K562 (cell line): ENCODE data around the gene PHEX. TPM values are rescaled to one million over a fixed set of nuclear protein-coding genes. Genes with fewer than 3 reads are reported as not detected.

ENCODE experiments used
- ATAC-seq: fragments of 200-7000 bp; cut with Tn5 transposase; 3 replicates; pipeline ENCODE4 v1.9.1; 2020; ENCODE audit warnings: moderate library complexity
- BruUV-seq: library from RNA; stranded (reverse); fragments of 400-500 nt; replicated peaks from 2 replicates; lab custom pipeline; 2021; lab: Mats Ljungman, UMichigan
- CTCF ChIA-PET: fragments of 300-600 bp; formaldehyde crosslinking; extraction: SDS; loops from one replicate; lab custom pipeline; 2021; ENCODE audit warnings: low intra/inter-chr PET ratio; lab: Yijun Ruan, JAX
- POLR2A ChIA-PET: fragments of 300-600, 350-650 bp; sonication (Branson Sonifier 250); formaldehyde crosslinking; extraction: SDS; loops from one replicate; lab custom pipeline; 2021; ENCODE audit warnings: antibody characterized with exemption, inconsistent platforms; lab: Yijun Ruan, JAX
- DNase-seq, 4 experiments: peaks; one replicate each; pipeline versions ENCODE4 v3.0.0 to v3.0.0-alpha.2; 2011 to 2018; ENCODE audit warnings: low spot score in 3 of 4, mixed read lengths in 3 of 4; ENCODE audit errors: extremely low read depth in 1 of 4
- FAIRE-seq: peaks from 2 replicates; lab custom pipeline; 2011; peaks lifted over from hg19 to GRCh38; lab: Jason Lieb, UNC
- H2AFZ ChIP-seq: 2 replicates; pipeline ENCODE4 v1.6.0; 2011; ENCODE audit warnings: low read depth, low read length, control low read depth, inconsistent platforms
- H3K27ac ChIP-seq: fragments of 200-600 bp; 3 replicates; pipeline ENCODE4 v1.8.0; 2011; ENCODE audit warnings: low read depth, mild to moderate bottlenecking, control low read depth, inconsistent platforms, low read length, moderate library complexity, mixed read lengths; ENCODE audit errors: extremely low read depth
- H3K27me3 ChIP-seq, 2 experiments: fragments of 300-600 bp in 1 of 2; 2 replicates in 1 of 2; 3 replicates in 1 of 2; pipeline versions ENCODE4 v1.6.0 to v1.8.0; 2011; ENCODE audit warnings: inconsistent platforms in 2 of 2, low read length in 2 of 2, mild to moderate bottlenecking in 1 of 2, mixed read lengths in 1 of 2, moderate library complexity in 1 of 2; ENCODE audit not compliant: control insufficient read depth in 2 of 2, insufficient read depth in 2 of 2
- H3K36me3 ChIP-seq: fragments of 300-600 bp; 3 replicates; pipeline ENCODE4 v1.8.0; 2011; ENCODE audit warnings: mild to moderate bottlenecking, low read length, inconsistent platforms; ENCODE audit not compliant: control insufficient read depth, insufficient read depth
- H3K4me1 ChIP-seq, 2 experiments: fragments of 200-600 bp in 1 of 2; replicated peaks in 1 of 2; 2 replicates in 1 of 2; 3 replicates in 1 of 2; pipeline versions ENCODE4 v1.5.1 to v1.8.0; 2011; ENCODE audit warnings: inconsistent platforms in 2 of 2, low read length in 2 of 2, mild to moderate bottlenecking in 1 of 2, mixed read lengths in 1 of 2, moderate library complexity in 1 of 2; ENCODE audit not compliant: control insufficient read depth in 2 of 2, insufficient read depth in 2 of 2
- H3K4me2 ChIP-seq: 2 replicates; pipeline ENCODE4 v1.6.1; 2011; ENCODE audit warnings: low read length, control low read depth, inconsistent platforms, mixed read lengths; ENCODE audit not compliant: insufficient read depth
- H3K4me3 ChIP-seq: fragments of 200-600 bp; sonication (generic), shearing (Covaris generic); 2 replicates; pipeline ENCODE4 v1.5.1; 2016; ENCODE audit warnings: control low read depth, inconsistent platforms
- H3K79me2 ChIP-seq: fragments of 200-600 bp; 3 replicates; pipeline ENCODE4 v1.8.0; 2011; ENCODE audit warnings: low read length, inconsistent platforms; ENCODE audit not compliant: control insufficient read depth, insufficient read depth
- H3K9ac ChIP-seq, 2 experiments: 2 replicates each; pipeline versions ENCODE4 v1.6.0 to v1.6.1; 2011; ENCODE audit warnings: low read depth in 2 of 2, low read length in 2 of 2, control low read depth in 1 of 2, inconsistent platforms in 1 of 2, mild to moderate bottlenecking in 1 of 2, mixed read lengths in 1 of 2; ENCODE audit not compliant: insufficient read depth in 1 of 2
- H3K9me1 ChIP-seq: one replicate; pipeline ENCODE4 v1.6.0; 2011; ENCODE audit warnings: inconsistent platforms, mild to moderate bottlenecking, low read length, moderate library complexity; ENCODE audit not compliant: control insufficient read depth, insufficient read depth
- H3K9me3 ChIP-seq: replicated peaks from 2 replicates; pipeline ENCODE4 v1.5.1; 2011; ENCODE audit warnings: low read depth, low read length, inconsistent platforms; ENCODE audit not compliant: control insufficient read depth, insufficient read depth
- H4K20me1 ChIP-seq: replicated peaks from 2 replicates; pipeline ENCODE4 v1.6.1; 2011; ENCODE audit warnings: low read length, inconsistent platforms, mixed read lengths; ENCODE audit not compliant: control insufficient read depth, insufficient read depth
- BCOR ChIP-seq: fragments of 450-650 bp; IDR thresholded peaks from 2 replicates; pipeline ENCODE4 v1.6.1; 2016
- HEY1 ChIP-seq: fragments of 250-450 bp; sonication (Bioruptor Pico); IDR thresholded peaks from 2 replicates; pipeline ENCODE4 v1.5.0; 2020; ENCODE audit warnings: mild to moderate bottlenecking, moderate library complexity, borderline replicate concordance
- MECOM ChIP-seq: fragments of 250-450 bp; sonication (Bioruptor Pico); IDR thresholded peaks from 2 replicates; pipeline ENCODE4 v1.8.0; 2022; ENCODE audit warnings: inconsistent platforms
- NFATC3 ChIP-seq: fragments of 450-650 bp; IDR thresholded peaks from 2 replicates; pipeline ENCODE4 v1.6.1; 2017; ENCODE audit warnings: mild to moderate bottlenecking
- NR4A1 ChIP-seq, 2 experiments: fragments of 250-450 bp in 1 of 2; fragments of 450-650 bp in 1 of 2; sonication (Bioruptor Pico) in 1 of 2; IDR thresholded peaks; 2 replicates each; pipeline versions ENCODE4 v1.4.0 to v1.6.1; 2016 to 2020; ENCODE audit warnings: mild to moderate bottlenecking in 2 of 2, missing compliant biosample characterization in 1 of 2, missing genetic modification characterization in 1 of 2, moderate library complexity in 1 of 2
- PRPF4 ChIP-seq: fragments of 200-400 bp; formaldehyde crosslinking; IDR thresholded peaks from one replicate; pipeline ENCODE4 v1.6.1; 2017; ENCODE audit warnings: low read length, low read depth, mild to moderate bottlenecking; ENCODE audit not compliant: insufficient read depth, poor library complexity, severe bottlenecking
- RAD51 ChIP-seq: fragments of 450-650 bp; IDR thresholded peaks from 2 replicates; pipeline ENCODE4 v1.7.1; 2016; ENCODE audit warnings: low read depth, mild to moderate bottlenecking, borderline replicate concordance
- RFX1 ChIP-seq: fragments of 450-650 bp; IDR thresholded peaks from 2 replicates; pipeline ENCODE4 v1.6.1; 2016; ENCODE audit warnings: mild to moderate bottlenecking, moderate library complexity
- RFX5 ChIP-seq: IDR thresholded peaks from 2 replicates; pipeline ENCODE4 v1.6.1; 2011; ENCODE audit warnings: low read depth, mild to moderate bottlenecking, improper control_type of control experiment, low read length
- SMARCA4 ChIP-seq: fragments of 450-650 bp; IDR thresholded peaks from 2 replicates; pipeline ENCODE4 v1.6.1; 2016
- SP2 ChIP-seq: IDR thresholded peaks from 2 replicates; pipeline ENCODE4 v1.6.1; 2011; ENCODE audit warnings: mild to moderate bottlenecking, low read depth, low read length, moderate library complexity; ENCODE audit not compliant: poor library complexity, severe bottlenecking; ENCODE audit errors: extremely low read depth
- ZNF311 ChIP-seq: fragments of 250-450 bp; sonication (Bioruptor Pico); IDR thresholded peaks from 2 replicates; pipeline ENCODE4 v1.4.0; 2020; ENCODE audit warnings: mild to moderate bottlenecking, moderate library complexity
- ZNF354B ChIP-seq: fragments of 250-450 bp; sonication (Bioruptor Pico); IDR thresholded peaks from 2 replicates; pipeline ENCODE4 v1.4.0; 2020
- WGBS: fragments of 100-300 bp; shearing (Covaris generic); methylation state at CpG from one replicate; pipeline ENCODE4 v1.1.6; 2016; ENCODE audit warnings: low coverage, mixed read lengths; ENCODE audit not compliant: insufficient coverage; ENCODE audit errors: missing lambda C conversion rate; 5-methylcytosine and 5-hydroxymethylcytosine counted together
- in situ Hi-C: fragments of 300-500 bp; cut with MboI; formaldehyde crosslinking; loops from 4 replicates; pipeline ENCODE4 v1.15.0; 2018; ENCODE audit warnings: inconsistent platforms, mixed read lengths
- intact Hi-C: fragments of 100-400 bp; cut with micrococcal nuclease; formaldehyde crosslinking; loops from 2 replicates; pipeline ENCODE4 v1.14.2; 2022
- polyA plus RNA-seq, 8 experiments: library from polyadenylated mRNA; depleted of rRNA in 4 of 8; stranded (reverse) in 5 of 8; unstranded in 3 of 8; fragments of >200 nt; fragmentation: Nextera tagmentation in 2 of 8; fragmentation: Illumina TruSeq in 1 of 8; extraction: Ambion mirVana in 2 of 8; extraction: Trizol in 1 of 8; gene quantifications; 2 replicates each; pipeline versions ENCODE4 v1.2.1 to v1.2.3, GENCODE V29; 2011 to 2014; ENCODE audit warnings: inconsistent platforms in 1 of 8, missing spikeins in 1 of 8
- total RNA-seq, 7 experiments: library from RNA; depleted of rRNA in 6 of 7; stranded (reverse); fragments of >200 nt in 6 of 7; fragmentation: Illumina TruSeq in 2 of 7; extraction: Trizol in 2 of 7; gene quantifications; 2 replicates each; pipeline versions ENCODE4 v1.2.1 to v1.2.3, GENCODE V29; 2011 to 2021; ENCODE audit warnings: low replicate concordance in 1 of 7
- TF ChIP-seq, protein P1 (sequence below): fragments of 150-350 bp; conservative IDR thresholded peaks from 2 replicates; pipeline ENCODE4 v1.6.1; 2014; ENCODE audit warnings: low read length
- TF ChIP-seq, protein P2 (sequence below), 2 experiments: fragments of 450-650 bp in 1 of 2; IDR thresholded peaks; 2 replicates each; pipeline ENCODE4 v1.6.1; 2011 to 2017; ENCODE audit warnings: low read depth in 2 of 2, antibody characterized with exemption in 1 of 2, borderline replicate concordance in 1 of 2, low read length in 1 of 2, mild to moderate bottlenecking in 1 of 2, mixed read lengths in 1 of 2; ENCODE audit not compliant: control insufficient read depth in 1 of 2

Gene PHEX
- total and polyA plus RNA-seq, 9 of the 15 experiments (the other 6 are each of a cell fraction or from before 2014, with no cell fraction given), result 0.01 to 0.11 (median 0.04) TPM; not detected in 6

GRCh38 chrX:22141047-22141730 is 109.1 kb downstream of the PHEX start:
- Histone ChIP-seq H3K36me3 (no peaks in the 10 kb centered on the region), H3K27ac (no peak overlapping the region), H2AFZ (no peak overlapping the region), H3K4me2 (no peak overlapping the region), H3K4me3 (no peak overlapping the region), H3K9me1 (no peaks in the 10 kb centered on the region), H3K79me2 (no peaks in the 10 kb centered on the region), H3K4me1 (no peaks in the 10 kb centered on the region), H3K9ac (no peak overlapping the region), H4K20me1 (no peaks in the 10 kb centered on the region), H3K9me3 (no peaks in the 10 kb centered on the region), H3K27me3 (no peaks in the 10 kb centered on the region)
- DNase-seq (no peak), ATAC-seq (no peak), FAIRE-seq (no peak)
- no TSS peak for BruUV-seq
- 0% methylated on average over 3 of the region's 4 CpGs for WGBS
- ChIA-PET POLR2A (interaction anchor here (0.9 kb wide), 1 partner anchor 18 kb away, joined by 3 read pairs; no protein-coding TSS in a partner anchor), CTCF (no interaction called here)
- in situ Hi-C loops, result no loop called here
- intact Hi-C loops, result no loop called here
- TF ChIP-seq NR4A1 (CRISPR knock-in tag; IDR thresholded peaks at IDR 0.05) (no peak), NR4A1 (tag; IDR thresholded peaks at IDR 0.05) (no peak), RAD51 (no peak), PRPF4 (no peak), ZNF354B (CRISPR knock-in tag) (no peak), NFATC3 (no peak), BCOR (no peak), ZNF311 (CRISPR knock-in tag) (no peak), SMARCA4 (no peak), RFX5 (no peak), RFX1 (no peak), SP2 (no peak), MECOM (CRISPR knock-in tag) (no peak), HEY1 (CRISPR knock-in tag) (no peak)
- TF ChIP-seq, protein P1, sequence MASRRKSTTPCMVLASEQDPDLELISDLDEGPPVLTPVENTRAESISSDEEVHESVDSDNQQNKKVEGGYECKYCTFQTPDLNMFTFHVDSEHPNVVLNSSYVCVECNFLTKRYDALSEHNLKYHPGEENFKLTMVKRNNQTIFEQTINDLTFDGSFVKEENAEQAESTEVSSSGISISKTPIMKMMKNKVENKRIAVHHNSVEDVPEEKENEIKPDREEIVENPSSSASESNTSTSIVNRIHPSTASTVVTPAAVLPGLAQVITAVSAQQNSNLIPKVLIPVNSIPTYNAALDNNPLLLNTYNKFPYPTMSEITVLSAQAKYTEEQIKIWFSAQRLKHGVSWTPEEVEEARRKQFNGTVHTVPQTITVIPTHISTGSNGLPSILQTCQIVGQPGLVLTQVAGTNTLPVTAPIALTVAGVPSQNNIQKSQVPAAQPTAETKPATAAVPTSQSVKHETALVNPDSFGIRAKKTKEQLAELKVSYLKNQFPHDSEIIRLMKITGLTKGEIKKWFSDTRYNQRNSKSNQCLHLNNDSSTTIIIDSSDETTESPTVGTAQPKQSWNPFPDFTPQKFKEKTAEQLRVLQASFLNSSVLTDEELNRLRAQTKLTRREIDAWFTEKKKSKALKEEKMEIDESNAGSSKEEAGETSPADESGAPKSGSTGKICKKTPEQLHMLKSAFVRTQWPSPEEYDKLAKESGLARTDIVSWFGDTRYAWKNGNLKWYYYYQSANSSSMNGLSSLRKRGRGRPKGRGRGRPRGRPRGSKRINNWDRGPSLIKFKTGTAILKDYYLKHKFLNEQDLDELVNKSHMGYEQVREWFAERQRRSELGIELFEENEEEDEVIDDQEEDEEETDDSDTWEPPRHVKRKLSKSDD, result no peak
- TF ChIP-seq, protein P2, sequence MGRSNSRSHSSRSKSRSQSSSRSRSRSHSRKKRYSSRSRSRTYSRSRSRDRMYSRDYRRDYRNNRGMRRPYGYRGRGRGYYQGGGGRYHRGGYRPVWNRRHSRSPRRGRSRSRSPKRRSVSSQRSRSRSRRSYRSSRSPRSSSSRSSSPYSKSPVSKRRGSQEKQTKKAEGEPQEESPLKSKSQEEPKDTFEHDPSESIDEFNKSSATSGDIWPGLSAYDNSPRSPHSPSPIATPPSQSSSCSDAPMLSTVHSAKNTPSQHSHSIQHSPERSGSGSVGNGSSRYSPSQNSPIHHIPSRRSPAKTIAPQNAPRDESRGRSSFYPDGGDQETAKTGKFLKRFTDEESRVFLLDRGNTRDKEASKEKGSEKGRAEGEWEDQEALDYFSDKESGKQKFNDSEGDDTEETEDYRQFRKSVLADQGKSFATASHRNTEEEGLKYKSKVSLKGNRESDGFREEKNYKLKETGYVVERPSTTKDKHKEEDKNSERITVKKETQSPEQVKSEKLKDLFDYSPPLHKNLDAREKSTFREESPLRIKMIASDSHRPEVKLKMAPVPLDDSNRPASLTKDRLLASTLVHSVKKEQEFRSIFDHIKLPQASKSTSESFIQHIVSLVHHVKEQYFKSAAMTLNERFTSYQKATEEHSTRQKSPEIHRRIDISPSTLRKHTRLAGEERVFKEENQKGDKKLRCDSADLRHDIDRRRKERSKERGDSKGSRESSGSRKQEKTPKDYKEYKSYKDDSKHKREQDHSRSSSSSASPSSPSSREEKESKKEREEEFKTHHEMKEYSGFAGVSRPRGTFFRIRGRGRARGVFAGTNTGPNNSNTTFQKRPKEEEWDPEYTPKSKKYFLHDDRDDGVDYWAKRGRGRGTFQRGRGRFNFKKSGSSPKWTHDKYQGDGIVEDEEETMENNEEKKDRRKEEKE (IDR thresholded peaks at IDR 0.05; ENCODE audit: borderline replicate concordance in 1 of 2, control insufficient read depth in 1 of 2, low read depth in 2 of 2, low read length in 1 of 2), result no peak
